HG02938 (cell line): ENCODE data around the gene KDM4D.
"Not testable (repeated sequence)": the region's sequence is repeated elsewhere in the genome, so short reads cannot be mapped to it uniquely, and the experiment has no call there.

ENCODE experiments used
- ATAC-seq: cut with Tn5 transposase; IDR thresholded peaks from one replicate; pipeline ENCODE4 v1.9.1; 2021; ENCODE audit warnings: mild to moderate bottlenecking, moderate library complexity; ENCODE audit not compliant: unreplicated experiment

KDM4D gene

DNA sequence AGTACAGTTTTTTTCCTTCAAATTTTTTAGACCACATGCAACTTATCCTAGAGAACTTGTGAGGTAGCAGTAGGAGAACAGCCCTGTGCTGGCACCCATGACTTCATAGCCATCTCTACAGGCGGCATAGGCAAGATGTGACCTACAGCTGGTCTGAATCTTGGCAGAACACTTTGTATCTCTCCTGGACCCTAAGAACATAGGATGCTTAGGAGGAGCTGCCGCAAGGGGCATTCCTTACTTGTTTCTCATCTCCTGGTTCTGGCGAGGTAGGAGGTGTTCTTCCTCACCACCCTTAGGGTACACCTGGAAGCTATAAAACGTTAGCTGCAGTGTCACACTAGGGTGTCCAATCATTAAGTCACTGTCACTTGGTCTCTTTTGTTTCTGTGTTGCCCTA is 16.5 kb upstream of the KDM4D start:
- no peak for ATAC-seq

DNA sequence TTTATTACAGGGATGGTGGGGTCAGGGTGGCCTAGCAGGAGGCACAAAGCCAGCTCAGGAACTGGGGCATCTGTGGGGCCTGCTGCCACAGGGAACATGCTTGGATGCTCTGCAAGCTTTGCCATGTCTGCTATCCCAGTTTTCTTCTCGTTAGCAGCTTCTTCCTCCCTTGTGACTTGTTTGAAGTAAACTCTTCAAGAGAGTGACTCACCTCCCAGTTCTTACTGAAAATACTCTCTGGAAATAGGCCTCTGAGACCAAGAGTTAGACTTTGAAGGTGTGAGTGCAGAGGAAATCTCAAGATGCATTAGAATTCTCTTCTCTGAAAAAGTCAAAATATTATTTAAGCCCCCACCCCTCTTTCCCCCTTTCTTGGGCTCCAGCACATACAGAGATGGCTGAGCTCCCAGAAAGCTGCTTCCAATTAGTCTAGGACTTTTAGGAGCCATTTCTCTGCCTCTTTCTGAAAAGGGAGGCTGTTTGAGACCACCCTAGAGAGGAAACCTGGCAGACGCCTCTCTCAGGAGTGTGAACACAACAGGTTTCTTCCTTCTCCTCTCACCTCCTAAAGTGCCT is 15.3 kb upstream of the KDM4D start:
- no peak for ATAC-seq

DNA sequence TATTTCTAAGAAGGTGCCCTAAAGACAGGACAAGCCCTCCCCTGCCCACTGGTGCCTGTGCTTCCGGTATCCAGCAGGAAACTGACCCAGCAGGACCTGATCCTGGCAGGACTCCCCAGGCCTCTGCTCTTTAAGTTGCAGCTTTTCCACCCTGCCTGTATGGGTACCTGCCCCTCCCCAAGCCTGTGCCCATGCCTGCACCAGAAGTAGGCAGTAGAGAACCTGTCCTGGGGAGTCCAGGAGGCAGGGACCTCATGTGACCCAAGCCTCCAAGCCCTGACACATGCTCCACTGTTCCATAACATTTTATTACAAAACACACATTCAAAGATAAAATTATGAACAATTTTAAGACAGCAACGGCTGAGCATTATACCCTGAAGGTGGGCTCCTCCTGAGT is 14.3 kb upstream of the KDM4D start:
- ATAC-seq = no peak

DNA sequence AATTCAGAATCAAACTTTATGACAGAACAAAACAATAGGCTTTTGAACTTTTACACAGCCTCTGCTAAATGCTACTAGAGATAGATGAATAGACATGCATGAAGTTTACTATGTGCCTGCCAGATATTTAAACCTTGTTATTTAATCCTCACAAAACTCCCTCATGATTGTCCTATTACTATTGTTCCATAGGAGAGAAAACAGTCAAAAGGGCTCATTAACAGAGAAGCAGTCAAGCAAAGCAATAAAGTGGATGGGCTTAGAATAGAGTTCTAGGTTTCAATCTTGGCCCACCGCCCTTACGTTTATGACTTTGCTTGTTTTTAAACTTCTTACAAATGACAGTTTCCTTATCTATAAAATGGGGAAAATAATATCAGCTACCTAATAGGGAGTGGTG is 13.0 kb upstream of the KDM4D start:
- ATAC-seq = no peak

DNA sequence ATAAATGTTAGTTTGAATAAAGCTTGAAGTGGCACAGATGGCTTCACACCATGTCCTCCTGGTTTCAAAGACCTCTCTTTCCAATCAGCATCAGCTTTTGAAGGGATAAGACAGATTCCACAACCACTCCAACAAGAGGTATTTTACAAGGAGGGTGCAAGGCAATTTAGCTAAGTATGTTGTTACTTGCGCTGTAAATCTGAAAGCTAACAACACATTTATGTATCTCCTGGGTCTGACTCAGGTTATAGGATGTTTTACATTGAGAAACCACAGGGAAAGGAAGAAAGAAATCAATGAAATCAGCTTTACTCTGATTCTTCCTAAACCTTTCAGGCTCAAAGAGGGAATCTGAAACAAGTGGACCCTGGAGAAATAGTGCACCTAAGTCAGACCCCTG is 12.3 kb upstream of the KDM4D start:
- no peak for ATAC-seq

DNA sequence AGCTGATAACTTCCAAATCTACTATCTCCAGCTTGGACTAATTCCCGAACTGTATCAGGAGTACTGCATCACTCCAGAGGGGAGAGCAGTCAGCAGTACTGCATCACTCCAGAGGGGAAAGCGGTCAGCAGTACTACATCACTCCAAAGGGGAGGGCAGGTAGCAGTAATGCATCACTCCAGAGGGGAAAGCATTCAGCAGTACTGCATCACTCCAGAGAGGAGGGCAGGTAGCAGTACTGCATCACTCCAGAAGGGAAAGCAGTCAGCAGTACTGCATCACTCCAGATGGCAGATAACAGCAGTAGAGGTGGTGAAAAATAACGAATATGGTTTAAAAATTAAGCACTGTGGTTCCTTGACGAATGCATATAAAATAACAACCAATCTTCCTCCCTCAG is 8.6 kb upstream of the KDM4D start:
- no peak for ATAC-seq

DNA sequence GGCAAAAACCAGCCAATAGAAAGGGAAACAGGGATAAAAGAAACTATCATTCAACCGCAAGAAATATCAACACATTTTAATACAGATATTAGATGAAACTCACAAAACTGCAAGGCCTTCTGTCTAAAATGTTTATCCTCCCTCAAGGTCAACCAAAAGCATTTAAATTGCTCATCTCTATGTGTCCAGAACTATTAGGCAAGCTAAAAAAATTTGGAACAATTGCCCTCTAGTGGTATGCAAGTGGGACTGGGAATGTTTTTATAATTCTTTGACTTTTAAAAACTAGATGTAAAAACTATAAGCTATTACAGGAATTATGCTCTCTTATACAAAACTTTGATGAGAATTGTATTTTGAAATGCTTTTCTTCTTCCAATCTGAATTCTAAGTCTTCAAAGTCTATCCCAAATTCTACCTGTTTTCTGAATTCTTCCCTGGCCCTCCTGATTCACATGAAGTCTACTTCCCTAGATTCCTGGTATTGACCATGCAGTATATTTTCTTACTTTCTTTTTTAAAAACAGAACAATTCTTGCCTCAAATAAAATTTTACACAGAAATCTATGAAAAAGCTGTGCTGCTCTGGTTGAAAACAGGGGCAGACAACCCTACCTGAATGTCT is 5.1 kb upstream of the KDM4D start:
- no peak for ATAC-seq

DNA sequence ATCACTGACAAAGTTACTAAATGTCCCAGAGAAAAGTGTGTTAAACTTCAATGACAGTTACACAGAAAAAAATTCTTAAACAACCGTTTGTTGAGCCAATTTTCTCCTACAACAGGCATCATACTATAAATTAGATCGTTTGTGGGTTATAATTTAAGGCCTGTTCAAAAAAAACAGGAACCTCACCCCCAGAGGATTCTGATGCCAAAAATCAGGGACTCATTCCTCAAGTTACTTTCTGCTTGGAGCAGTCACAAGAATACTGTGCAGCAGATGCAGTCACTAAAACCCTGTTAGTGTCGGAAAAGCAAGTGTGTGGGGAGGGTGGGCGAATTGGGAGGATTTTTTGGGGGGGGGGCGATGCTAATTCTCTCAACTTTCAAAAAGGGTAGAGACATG is 810 bp upstream of the KDM4D start:
- no peak for ATAC-seq

DNA sequence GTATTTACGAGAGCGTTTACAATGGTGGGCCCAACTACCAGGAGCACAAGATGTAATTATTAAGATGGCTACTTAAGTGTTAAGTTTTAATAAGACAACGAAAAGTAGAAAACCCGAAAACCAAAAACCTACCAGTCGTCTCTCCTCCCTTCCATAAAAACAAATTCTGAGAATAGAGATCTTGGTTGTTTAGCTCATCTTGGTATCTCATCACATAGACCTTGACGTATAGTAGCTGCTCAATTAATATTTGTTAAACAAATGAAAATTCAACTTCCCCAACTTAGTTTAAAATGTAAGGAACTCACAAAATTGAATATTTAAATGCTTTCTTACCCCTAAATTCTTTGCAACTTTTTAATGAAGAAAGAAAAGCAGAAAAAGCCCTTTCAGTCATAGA is 669 bp downstream of the KDM4D start:
- ATAC-seq = no peak

DNA sequence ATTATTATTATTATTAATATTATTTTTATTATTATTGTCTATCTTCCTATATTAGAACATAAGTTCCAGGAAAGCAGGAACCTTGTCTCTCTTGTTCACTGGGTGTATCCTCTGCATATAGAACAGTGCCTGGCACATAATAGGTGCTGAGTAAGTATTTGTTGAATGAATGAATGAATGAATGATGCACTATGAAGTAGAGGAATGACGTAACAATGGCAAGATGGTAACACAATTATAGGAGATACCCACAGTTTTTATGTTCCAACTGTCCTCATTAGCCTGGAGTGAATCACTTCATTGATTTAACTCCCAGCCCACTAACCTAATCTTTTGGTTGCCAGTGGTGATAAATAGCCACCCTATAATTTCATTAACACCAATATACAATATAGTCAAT is 2.1 kb downstream of the KDM4D start:
- ATAC-seq = no peak

DNA sequence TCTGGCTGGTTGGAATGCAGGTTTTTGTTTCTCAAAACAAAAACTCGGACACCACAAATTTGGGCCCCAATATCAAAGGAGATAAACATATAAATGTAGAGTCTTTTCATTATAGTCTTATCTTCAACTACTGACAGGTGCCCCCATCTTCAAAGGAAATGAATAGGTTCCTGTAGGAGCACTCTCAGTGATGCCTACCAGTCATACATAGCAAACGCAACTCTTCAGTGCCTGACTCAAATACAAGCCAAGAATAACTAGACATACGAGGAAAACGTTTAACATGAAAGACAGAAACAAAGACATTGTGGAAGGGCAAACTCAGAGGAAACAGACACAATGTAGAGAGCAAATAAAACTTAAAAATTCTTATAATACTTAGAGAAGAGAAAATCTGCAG is 13.9 kb downstream of the KDM4D start:
- ATAC-seq = no peak

DNA sequence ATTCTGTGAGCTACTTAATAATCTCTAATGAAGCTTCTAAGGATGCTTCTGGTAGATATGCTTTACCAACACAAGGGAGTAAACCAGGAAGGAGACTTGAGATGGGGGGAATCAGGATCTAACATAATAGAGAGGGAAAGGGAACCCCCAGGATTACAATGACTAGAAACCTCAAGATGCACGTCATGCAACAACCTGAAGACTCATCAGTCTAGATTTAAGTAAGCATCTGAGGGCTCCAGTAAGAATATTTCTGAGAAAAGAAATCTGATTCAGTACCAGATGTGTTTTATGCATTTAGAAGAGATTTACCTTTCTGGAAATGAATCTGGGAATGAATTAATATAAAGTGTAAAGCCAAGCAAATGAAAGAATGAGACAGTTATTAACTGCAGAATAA is 15.2 kb downstream of the KDM4D start:
- ATAC-seq = no peak

DNA sequence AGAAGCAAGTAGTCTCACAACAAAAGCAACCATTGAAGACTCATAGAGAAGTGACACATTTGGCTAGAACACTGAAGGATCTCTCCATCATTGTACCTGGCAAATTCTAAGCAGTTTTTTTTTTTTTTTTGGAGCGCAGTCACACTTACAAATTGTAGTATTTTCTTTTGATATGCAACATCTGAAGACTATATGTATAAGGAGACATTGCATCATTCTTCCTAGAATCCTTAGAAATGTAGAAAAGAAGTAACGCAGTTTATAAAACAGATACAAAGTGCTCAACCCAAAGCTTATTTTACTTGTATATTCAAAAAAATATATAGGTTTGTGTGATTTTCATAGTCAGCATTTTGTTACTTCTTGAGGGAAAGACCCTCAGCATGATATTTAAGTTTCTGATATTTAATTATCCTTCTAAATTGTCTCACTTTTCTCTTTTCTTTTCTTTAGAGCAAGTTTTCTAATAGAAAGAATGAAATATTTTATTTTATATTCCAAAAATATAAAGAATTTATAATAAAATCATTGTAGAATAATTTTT is 20.0 kb downstream of the KDM4D start:
- ATAC-seq = no peak

DNA sequence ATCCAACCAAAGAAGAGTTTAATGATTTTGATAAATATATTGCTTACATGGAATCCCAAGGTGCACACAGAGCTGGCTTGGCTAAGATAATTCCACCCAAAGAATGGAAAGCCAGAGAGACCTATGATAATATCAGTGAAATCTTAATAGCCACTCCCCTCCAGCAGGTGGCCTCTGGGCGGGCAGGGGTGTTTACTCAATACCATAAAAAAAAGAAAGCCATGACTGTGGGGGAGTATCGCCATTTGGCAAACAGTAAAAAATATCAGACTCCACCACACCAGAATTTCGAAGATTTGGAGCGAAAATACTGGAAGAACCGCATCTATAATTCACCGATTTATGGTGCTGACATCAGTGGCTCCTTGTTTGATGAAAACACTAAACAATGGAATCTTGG is 23.9 kb downstream of the KDM4D start:
- no peak for ATAC-seq

DNA sequence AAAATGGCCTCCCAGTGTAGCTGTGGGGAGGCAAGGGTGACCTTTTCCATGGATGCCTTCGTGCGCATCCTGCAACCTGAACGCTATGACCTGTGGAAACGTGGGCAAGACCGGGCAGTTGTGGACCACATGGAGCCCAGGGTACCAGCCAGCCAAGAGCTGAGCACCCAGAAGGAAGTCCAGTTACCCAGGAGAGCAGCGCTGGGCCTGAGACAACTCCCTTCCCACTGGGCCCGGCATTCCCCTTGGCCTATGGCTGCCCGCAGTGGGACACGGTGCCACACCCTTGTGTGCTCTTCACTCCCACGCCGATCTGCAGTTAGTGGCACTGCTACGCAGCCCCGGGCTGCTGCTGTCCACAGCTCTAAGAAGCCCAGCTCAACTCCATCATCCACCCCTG is 24.8 kb downstream of the KDM4D start:
- ATAC-seq = no peak

DNA sequence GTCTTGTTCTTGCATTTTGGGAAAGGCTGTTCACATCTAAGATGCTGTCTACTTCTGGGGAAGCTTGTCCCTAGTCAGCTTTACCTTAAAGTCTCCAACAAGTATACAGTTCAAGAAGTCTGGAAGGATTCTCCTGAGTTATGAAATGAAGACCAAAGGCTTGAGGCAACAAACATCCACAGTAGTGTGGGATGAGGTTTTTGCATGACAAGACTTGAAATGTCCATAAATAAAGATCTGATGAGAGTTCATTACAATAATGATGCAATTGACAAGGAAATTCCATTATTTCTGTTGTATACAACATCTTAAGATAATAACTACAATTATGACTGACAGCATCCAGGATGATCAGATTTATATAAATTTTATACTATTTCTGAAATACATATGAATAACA is 30.2 kb downstream of the KDM4D start:
- ATAC-seq = no peak

DNA sequence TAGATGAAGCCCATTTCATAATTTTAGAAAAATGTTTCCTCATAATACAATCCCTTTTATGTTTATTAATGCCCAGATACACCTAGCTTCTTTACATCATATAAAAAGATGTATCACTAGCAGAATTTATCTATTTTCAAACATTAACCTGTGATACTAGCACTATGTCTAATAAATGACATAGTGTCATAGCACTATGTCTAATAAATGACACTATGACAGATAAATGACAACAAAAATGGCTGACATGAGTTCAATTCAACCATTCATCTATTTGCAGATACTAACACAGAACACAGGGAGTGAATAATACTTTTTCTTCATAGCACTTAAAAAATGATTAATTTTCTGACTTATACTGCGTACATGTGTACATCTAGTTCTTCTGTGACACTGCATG is 32.1 kb downstream of the KDM4D start:
- no peak for ATAC-seq

DNA sequence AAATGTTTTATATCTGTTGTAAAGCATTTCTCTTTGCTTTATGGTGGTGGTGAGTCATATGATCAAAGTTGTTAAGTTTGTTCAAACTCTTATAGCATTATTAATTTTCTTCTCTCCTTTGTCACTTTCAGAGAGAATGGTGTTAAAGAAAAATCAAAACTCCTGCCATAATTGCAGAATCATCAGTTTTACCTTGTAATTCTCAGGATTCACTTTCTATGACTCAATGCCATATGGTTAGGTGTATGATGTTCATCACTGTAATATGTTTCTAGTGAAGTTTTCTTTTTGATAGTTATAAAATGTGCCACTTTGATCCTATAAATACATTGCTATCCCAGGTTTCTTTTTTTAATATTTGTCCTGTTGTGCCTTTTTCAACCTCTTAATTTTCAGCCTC is 37.9 kb downstream of the KDM4D start:
- ATAC-seq = no peak

DNA sequence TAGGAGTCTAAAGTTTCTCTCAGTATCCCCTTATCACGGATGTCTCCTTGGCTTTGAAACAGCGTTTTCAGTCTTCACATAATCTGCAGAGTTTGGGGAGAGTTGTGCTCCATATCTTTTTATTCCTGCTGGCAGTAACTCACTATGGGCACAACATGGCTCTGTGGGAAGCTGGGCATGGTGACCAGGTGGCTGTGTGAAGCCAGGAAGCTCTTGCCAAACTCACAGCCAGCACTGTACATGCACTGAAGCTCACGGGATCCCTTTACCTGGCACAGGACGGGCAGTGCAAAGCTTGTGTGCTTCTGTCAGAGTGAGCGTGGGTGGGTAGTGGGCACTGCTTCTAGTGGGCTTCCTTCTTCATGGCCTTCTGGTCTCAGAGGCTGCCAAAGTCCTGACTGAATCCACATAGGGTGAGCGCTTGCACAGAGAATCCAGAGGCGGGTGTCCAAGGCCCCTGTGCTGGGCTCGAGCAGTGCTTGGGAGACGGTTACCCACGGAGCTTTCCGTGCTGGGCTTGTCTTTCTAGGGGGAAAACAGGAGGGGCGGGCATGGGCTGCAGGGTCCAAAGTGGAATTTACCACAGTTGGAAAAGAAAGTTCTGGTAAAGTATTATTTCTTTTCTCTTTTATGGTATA is 40.8 kb downstream of the KDM4D start:
- no peak for ATAC-seq

DNA sequence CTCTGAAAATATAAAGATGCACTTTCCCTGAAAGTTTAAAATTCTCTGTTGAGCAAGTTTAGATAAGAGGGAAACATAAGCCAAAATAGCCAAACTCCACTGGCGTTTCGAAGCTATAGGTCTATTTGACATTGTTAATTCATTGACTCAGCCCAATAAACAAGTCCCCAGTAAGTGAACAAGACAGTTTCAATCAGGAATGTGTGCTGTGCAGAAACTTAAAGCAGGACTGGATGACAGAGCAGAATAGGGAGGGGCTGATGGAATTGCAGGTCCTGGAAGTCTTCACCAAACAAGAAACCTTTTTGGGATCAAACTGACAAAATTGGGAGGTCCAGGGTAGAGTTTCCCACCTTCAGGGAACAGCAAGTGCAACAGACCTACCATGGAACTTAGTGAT is 42.6 kb downstream of the KDM4D start:
- no peak for ATAC-seq

DNA sequence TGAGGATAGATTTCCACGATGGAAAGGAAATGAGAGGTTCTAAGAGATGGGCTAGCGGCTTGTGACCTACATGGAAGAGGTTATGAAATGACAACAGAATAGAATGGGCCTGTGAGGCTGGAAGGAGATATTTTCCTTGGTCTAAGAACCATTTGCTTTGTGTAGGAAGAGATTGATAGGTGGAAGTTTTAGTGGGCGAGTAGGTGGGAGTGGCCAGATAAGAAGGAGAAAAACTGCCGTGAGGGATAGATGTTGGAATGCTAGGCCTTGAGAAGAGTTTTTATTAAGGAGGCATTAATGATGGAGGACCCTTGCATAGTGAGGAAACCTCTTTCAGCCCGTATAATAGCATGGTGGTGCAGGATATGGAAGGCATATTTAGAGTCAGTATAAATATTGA is 48.0 kb downstream of the KDM4D start:
- ATAC-seq = not testable (repeated sequence)

DNA sequence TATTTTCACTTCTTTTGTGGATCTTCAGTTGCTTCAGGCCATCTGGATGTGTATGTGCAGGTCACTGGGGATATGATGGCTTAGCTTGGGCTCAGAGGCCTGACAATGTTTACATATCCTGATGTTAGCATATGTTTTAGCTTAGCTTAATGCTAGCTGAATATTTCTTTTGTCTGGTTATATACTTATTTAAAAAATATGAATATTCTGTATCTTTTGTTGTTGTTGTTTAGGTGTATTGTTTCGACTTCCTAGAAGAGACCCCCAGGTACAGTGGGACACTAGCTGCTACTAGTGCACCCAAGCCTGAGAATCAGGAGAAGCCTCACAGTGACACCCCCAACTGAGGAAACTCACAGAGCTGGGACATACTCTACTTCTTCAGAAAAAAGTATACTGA is 51.4 kb downstream of the KDM4D start, which contains the start of gene KDM4E:
KDM4E (plus strand) TSS at position 301 of the 400 bp plus-strand sequence. CDS start 300 bp downstream, outside the sequence.
- no peak for ATAC-seq
